Measurements from ENCODE around the gene SH3GLB1. TPM values are rescaled to one million over a fixed set of nuclear protein-coding genes. Genes with fewer than 3 reads are reported as not detected.

SH3GLB1 gene
- total and polyA plus RNA-seq, 10 of the 15 experiments (the other 5 are each of a cell fraction or from before 2014, with no cell fraction given) = 18.0 to 59.0 (median 36.5) TPM

- Histone ChIP-seq H3K4me3 (peak overlapping the region; percentile 93), H2AFZ (ENCODE audit: control insufficient read depth, low read depth, low read length) (peak overlapping the region; percentile 100), H3K9me3 (replicated peaks; ENCODE audit: control insufficient read depth, insufficient read depth, low read length) (no peaks in the 10 kb centered on the region), H3K79me2 (ENCODE audit: control insufficient read depth, insufficient read depth, low read length) (peaks cover 54% of the 10 kb centered on the region), H3K36me3 (ENCODE audit: control insufficient read depth in 2 of 2, insufficient read depth in 2 of 2, low read length in 1 of 2) (no peaks in the 10 kb centered on the region), H3K4me2 (ENCODE audit: control insufficient read depth, insufficient read depth) (peak overlapping the region; percentile 83), H3K27me3 (replicated peaks in 1 of 2; ENCODE audit: control insufficient read depth in 2 of 2, insufficient read depth in 2 of 2, low read length in 1 of 2) (no peaks in the 10 kb centered on the region), H4K20me1 (ENCODE audit: control insufficient read depth, insufficient read depth) (no peaks in the 10 kb centered on the region), H3K9ac (ENCODE audit: control insufficient read depth, insufficient read depth, low read length) (peak overlapping the region; percentile 95), H3K27ac (ENCODE audit: control insufficient read depth, insufficient read depth) (peak overlapping the region; percentile 94), H3K4me1 (ENCODE audit: control insufficient read depth, insufficient read depth, low read length) (no peaks in the 10 kb centered on the region)
- 1% methylated on average over 35 of the region's 41 CpGs for WGBS (ENCODE audit: insufficient coverage, insufficient replicate concordance, low lambda C conversion rate, missing lambda C conversion rate)
- no peak for FAIRE-seq
- DNase-seq (ENCODE audit: low read depth, low spot score) = no peak
- intact Hi-C loops (cut with micrococcal nuclease; ENCODE audit: unreplicated experiment) = loop anchor here (1.0 to 10.0 kb wide), 5 partner anchors 203 to 630 kb away; partner anchors contain the start of genes HS2ST1 and SELENOF
- CTCF ChIA-PET = interaction anchor here (0.7 to 7.2 kb wide), 25 partner anchors 12 to 388 kb away, joined by 3 to 87 read pairs (median 5); no protein-coding TSS in a partner anchor
- in situ Hi-C loops (cut with MboI) = loop anchor here (10.0 kb wide), 1 partner anchor 320 kb away; no protein-coding TSS in a partner anchor
- SMC1A ChIA-PET (ENCODE audit: uncharacterized antibody, unreplicated experiment) = interaction anchor here (1.1 to 8.4 kb wide), 13 partner anchors 11 to 379 kb away, joined by 3 to 52 read pairs (median 5); partner anchors contain the start of genes HS2ST1, ODF2L and SELENOF
- ATAC-seq = peak; percentile 50
- BruUV-seq (replicated peaks) = no TSS peak
- RAD21 ChIA-PET (ENCODE audit: unreplicated experiment) = interaction anchor here (0.7 to 4.1 kb wide), 12 partner anchors 10 to 380 kb away, joined by 3 to 31 read pairs (median 4); partner anchors contain the start of genes HS2ST1 and SELENOF
- POLR2A ChIA-PET = interaction anchor here (0.8 to 6.3 kb wide), 6 partner anchors 12 to 386 kb away, joined by 3 to 45 read pairs (median 4); partner anchors contain the start of gene ODF2L
- TF ChIP-seq SMAD1 (IDR thresholded peaks at IDR 0.05; ENCODE audit: low read depth, partially characterized antibody) (no peak), RCOR1 (conservative IDR thresholded peaks at IDR 0.05; ENCODE audit: low read depth, low read length) (no peak), GATAD2B (conservative IDR thresholded peaks at IDR 0.05; ENCODE audit: low read depth) (0 out of 2 replicates have a peak, but pooled peaks have one; percentile 8), RUNX3 (IDR thresholded peaks at IDR 0.05; ENCODE audit: low read length) (peak; percentile 80), FOS (IDR thresholded peaks at IDR 0.05; ENCODE audit: borderline replicate concordance, extremely low read depth, insufficient read length) (no peak), E2F4 (IDR thresholded peaks at IDR 0.05; ENCODE audit: low read depth, low read length) (no peak), CUX1 (IDR thresholded peaks at IDR 0.05; ENCODE audit: insufficient replicate concordance, low read depth, low read length) (no peak), SPI1 (IDR thresholded peaks at IDR 0.05; ENCODE audit: borderline replicate concordance, insufficient read depth, low read depth, low read length) (0 out of 2 replicates have a peak, but pooled peaks have one; percentile 3), NBN (IDR thresholded peaks at IDR 0.05) (no peak), ASH2L (IDR thresholded peaks at IDR 0.05; ENCODE audit: borderline replicate concordance, low read depth) (no peak), ZNF687 (IDR thresholded peaks at IDR 0.05) (0 out of 2 replicates have a peak, but pooled peaks have one; percentile 0), ZNF207 (IDR thresholded peaks at IDR 0.05; ENCODE audit: borderline replicate concordance) (no peak)
Observed at GRCh38 chr1:86704972-86705664, 742 bp downstream of the SH3GLB1 start.
